Karpas-422 (cell line): ENCODE results near the gene RIN2. TPM values are rescaled to one million over a fixed set of nuclear protein-coding genes. Genes with fewer than 3 reads are reported as not detected.

Source experiments
- DNase-seq: peaks from one replicate; pipeline ENCODE4 v3.0.0-alpha.2; 2015
- H2AFZ ChIP-seq: fragments of 200-600 bp; sonication (generic); 2 replicates; pipeline ENCODE4 v1.6.1; 2014; ENCODE audit warnings: antibody characterized with exemption, low read length, mixed read lengths
- H3K27ac ChIP-seq: fragments of 200-600 bp; sonication (generic); 2 replicates; pipeline ENCODE4 v1.5.1; 2014; ENCODE audit warnings: mild to moderate bottlenecking, low read length, moderate library complexity
- H3K27me3 ChIP-seq: fragments of 200-600 bp; sonication (generic); 2 replicates; pipeline ENCODE4 v1.6.1; 2014; ENCODE audit warnings: low read length, mixed read lengths
- H3K36me3 ChIP-seq: fragments of 200-600 bp; sonication (generic); 2 replicates; pipeline ENCODE4 v1.6.1; 2014; ENCODE audit warnings: low read length, mixed read lengths; ENCODE audit not compliant: insufficient read depth
- H3K4me1 ChIP-seq: fragments of 200-600 bp; sonication (generic); 2 replicates; pipeline ENCODE4 v1.6.1; 2014; ENCODE audit warnings: mild to moderate bottlenecking, low read length, mixed read lengths
- H3K4me2 ChIP-seq: fragments of 200-600 bp; sonication (generic); 2 replicates; pipeline ENCODE4 v1.6.1; 2014; ENCODE audit warnings: low read length, low read depth, mild to moderate bottlenecking; ENCODE audit not compliant: poor library complexity, severe bottlenecking
- H3K4me3 ChIP-seq: fragments of 200-600 bp; sonication (generic); 2 replicates; pipeline ENCODE4 v1.5.1; 2014; ENCODE audit warnings: mild to moderate bottlenecking, antibody characterized with exemption, low read length, mixed read lengths
- H3K79me2 ChIP-seq: fragments of 200-600 bp; sonication (generic); 2 replicates; pipeline ENCODE4 v1.6.1; 2014; ENCODE audit warnings: mild to moderate bottlenecking, low read length, mixed read lengths
- H3K9ac ChIP-seq: fragments of 200-600 bp; sonication (generic); 2 replicates; pipeline ENCODE4 v1.6.0; 2014; ENCODE audit warnings: low read length
- H3K9me2 ChIP-seq: fragments of 200-600 bp; sonication (generic), shearing (Covaris generic); replicated peaks from 2 replicates; pipeline ENCODE4 v1.6.0; 2014; ENCODE audit warnings: mild to moderate bottlenecking, low read length, moderate library complexity; ENCODE audit not compliant: insufficient read depth
- H3K9me3 ChIP-seq: fragments of 300-700, 200-600 bp; sonication (generic); 2 replicates; pipeline ENCODE4 v1.6.1; 2014; ENCODE audit warnings: low read length, mixed read lengths
- H4K20me1 ChIP-seq: fragments of 200-600 bp; sonication (generic); 2 replicates; pipeline ENCODE4 v1.6.1; 2014; ENCODE audit warnings: mild to moderate bottlenecking, antibody characterized with exemption, low read length, low read depth; ENCODE audit not compliant: insufficient read depth
- total RNA-seq: library from RNA; depleted of rRNA; stranded (reverse); fragments of >200 nt; shearing (Covaris generic); gene quantifications from 2 replicates; pipeline ENCODE4 v1.2.3, GENCODE V29; 2014; ENCODE audit warnings: low replicate concordance

Gene RIN2
- total RNA-seq, 1 experiment from 2014 or later = 3.3 TPM

GRCh38 chr20:19729672-19730071, 28.4 kb upstream of the RIN2 start:
- Histone ChIP-seq H2AFZ (no peak overlapping the region), H3K36me3 (no peaks in the 10 kb centered on the region), H3K4me3 (no peak overlapping the region), H3K9me3 (no peaks in the 10 kb centered on the region), H3K27ac (no peak overlapping the region), H3K9ac (no peak overlapping the region), H3K4me1 (peaks cover 32% of the 10 kb centered on the region), H3K27me3 (no peaks in the 10 kb centered on the region), H3K9me2 (no peaks in the 10 kb centered on the region), H4K20me1 (no peaks in the 10 kb centered on the region), H3K4me2 (no peak overlapping the region), H3K79me2 (no peaks in the 10 kb centered on the region)
- no peak for DNase-seq

- Histone ChIP-seq H3K4me2 (no peak overlapping the region), H3K4me3 (no peak overlapping the region), H2AFZ (no peak overlapping the region), H4K20me1 (no peaks in the 10 kb centered on the region), H3K79me2 (no peaks in the 10 kb centered on the region), H3K9me3 (no peaks in the 10 kb centered on the region), H3K36me3 (no peaks in the 10 kb centered on the region), H3K27me3 (no peaks in the 10 kb centered on the region), H3K4me1 (peaks cover 31% of the 10 kb centered on the region), H3K9me2 (no peaks in the 10 kb centered on the region), H3K27ac (no peak overlapping the region), H3K9ac (no peak overlapping the region)
- DNase-seq = no peak
Observed at GRCh38 chr20:19730706-19731105, 27.4 kb upstream of the RIN2 start.

- no peaks in the 10 kb centered on the region for H3K79me2 ChIP-seq
- peaks cover 13% of the 10 kb centered on the region for H3K4me1 ChIP-seq
- no peaks in the 10 kb centered on the region for H3K9me3 ChIP-seq
- H3K36me3 ChIP-seq = no peaks in the 10 kb centered on the region
- no peak for DNase-seq
- no peaks in the 10 kb centered on the region for H3K9me2 ChIP-seq
- no peak overlapping the region for H2AFZ ChIP-seq
- no peak overlapping the region for H3K4me2 ChIP-seq
- H3K4me3 ChIP-seq = no peak overlapping the region
- no peaks in the 10 kb centered on the region for H4K20me1 ChIP-seq
- no peak overlapping the region for H3K9ac ChIP-seq
- no peak overlapping the region for H3K27ac ChIP-seq
- H3K27me3 ChIP-seq = no peaks in the 10 kb centered on the region
Observed at GRCh38 chr20:19734811-19735210, 23.2 kb upstream of the RIN2 start.

- no peaks in the 10 kb centered on the region for H4K20me1 ChIP-seq
- H3K9me2 ChIP-seq = no peaks in the 10 kb centered on the region
- H3K79me2 ChIP-seq = no peaks in the 10 kb centered on the region
- no peaks in the 10 kb centered on the region for H3K9me3 ChIP-seq
- no peak overlapping the region for H2AFZ ChIP-seq
- H3K27me3 ChIP-seq = no peaks in the 10 kb centered on the region
- no peak for DNase-seq
- H3K27ac ChIP-seq = no peak overlapping the region
- no peak overlapping the region for H3K9ac ChIP-seq
- peaks cover 13% of the 10 kb centered on the region for H3K4me1 ChIP-seq
- peak overlapping the region; percentile 42 for H3K4me2 ChIP-seq
- no peaks in the 10 kb centered on the region for H3K36me3 ChIP-seq
- no peak overlapping the region for H3K4me3 ChIP-seq
Observed at GRCh38 chr20:19735446-19735845, 22.6 kb upstream of the RIN2 start.

- Histone ChIP-seq H3K9me3 (no peaks in the 10 kb centered on the region), H3K4me2 (no peak overlapping the region), H2AFZ (no peak overlapping the region), H3K36me3 (no peaks in the 10 kb centered on the region), H3K9me2 (no peaks in the 10 kb centered on the region), H3K4me3 (no peak overlapping the region), H3K79me2 (no peaks in the 10 kb centered on the region), H3K9ac (no peak overlapping the region), H4K20me1 (no peaks in the 10 kb centered on the region), H3K27ac (no peak overlapping the region), H3K4me1 (peaks cover 13% of the 10 kb centered on the region), H3K27me3 (no peaks in the 10 kb centered on the region)
- DNase-seq = no peak
Observed at GRCh38 chr20:19737025-19737424, 21.0 kb upstream of the RIN2 start.

GRCh38 chr20:19738951-19739350, 19.1 kb upstream of the RIN2 start:
- Histone ChIP-seq H3K9me2 (no peaks in the 10 kb centered on the region), H2AFZ (no peak overlapping the region), H3K9me3 (no peaks in the 10 kb centered on the region), H3K4me3 (no peak overlapping the region), H3K36me3 (no peaks in the 10 kb centered on the region), H3K27ac (no peak overlapping the region), H3K9ac (no peak overlapping the region), H3K79me2 (no peaks in the 10 kb centered on the region), H3K27me3 (peaks cover 1% of the 10 kb centered on the region; the same call in 1 of the 2 replicates), H4K20me1 (no peaks in the 10 kb centered on the region), H3K4me2 (no peak overlapping the region), H3K4me1 (peaks cover 13% of the 10 kb centered on the region)
- DNase-seq = no peak

- Histone ChIP-seq H3K9me2 (no peaks in the 10 kb centered on the region), H3K27me3 (peaks cover 2% of the 10 kb centered on the region; the same call in 1 of the 2 replicates), H3K4me2 (no peak overlapping the region), H3K4me3 (no peak overlapping the region), H3K27ac (no peak overlapping the region), H3K79me2 (no peaks in the 10 kb centered on the region), H3K9ac (no peak overlapping the region), H3K9me3 (no peaks in the 10 kb centered on the region), H2AFZ (no peak overlapping the region), H3K36me3 (no peaks in the 10 kb centered on the region), H3K4me1 (peaks cover 13% of the 10 kb centered on the region), H4K20me1 (no peaks in the 10 kb centered on the region)
- no peak for DNase-seq
Observed at GRCh38 chr20:19739351-19739750, 18.7 kb upstream of the RIN2 start.

- Histone ChIP-seq H3K27ac (no peak overlapping the region), H3K9ac (no peak overlapping the region), H3K79me2 (no peaks in the 10 kb centered on the region), H3K27me3 (peaks cover 2% of the 10 kb centered on the region; the same call in 1 of the 2 replicates), H3K4me3 (no peak overlapping the region), H3K36me3 (no peaks in the 10 kb centered on the region), H3K9me3 (peaks cover 5% of the 10 kb centered on the region), H2AFZ (no peak overlapping the region), H3K9me2 (no peaks in the 10 kb centered on the region), H3K4me2 (no peak overlapping the region), H4K20me1 (no peaks in the 10 kb centered on the region), H3K4me1 (peaks cover 4% of the 10 kb centered on the region)
- DNase-seq = no peak
Observed at GRCh38 chr20:19740512-19740911, 17.5 kb upstream of the RIN2 start.

- no peaks in the 10 kb centered on the region for H3K4me1 ChIP-seq
- H3K9ac ChIP-seq = no peak overlapping the region
- H2AFZ ChIP-seq = no peak overlapping the region
- no peaks in the 10 kb centered on the region; the same call in 1 of the 2 replicates for H3K36me3 ChIP-seq
- peaks cover 11% of the 10 kb centered on the region for H3K9me3 ChIP-seq
- H3K4me3 ChIP-seq = no peak overlapping the region
- no peaks in the 10 kb centered on the region for H3K9me2 ChIP-seq
- no peak overlapping the region for H3K27ac ChIP-seq
- no peak for DNase-seq
- no peak overlapping the region for H3K4me2 ChIP-seq
- H3K79me2 ChIP-seq = no peaks in the 10 kb centered on the region
- H4K20me1 ChIP-seq = no peaks in the 10 kb centered on the region
- peaks cover 2% of the 10 kb centered on the region; the same call in 1 of the 2 replicates for H3K27me3 ChIP-seq
Observed at GRCh38 chr20:19741924-19742323, 16.1 kb upstream of the RIN2 start.
